GM21360 (cell line): ENCODE results near the gene KLK15.
A peak's percentile ranks its signal among the peaks of the same experiment; 100 is the strongest.

Experiments
- ATAC-seq: cut with Tn5 transposase; IDR thresholded peaks from one replicate; pipeline ENCODE4 v1.9.1; 2021; ENCODE audit warnings: mild to moderate bottlenecking, moderate library complexity; ENCODE audit not compliant: unreplicated experiment

The KLK15 gene

GRCh38 chr19:50844296-50844935, 11.0 kb upstream of the KLK15 start:
- no peak for ATAC-seq

GRCh38 chr19:50843701-50844221, 10.4 kb upstream of the KLK15 start:
- ATAC-seq: no peak

- ATAC-seq: no peak
Observed at GRCh38 chr19:50843205-50843604, 9.8 kb upstream of the KLK15 start.

GRCh38 chr19:50842130-50842529, 8.8 kb upstream of the KLK15 start:
- no peak for ATAC-seq

- no peak for ATAC-seq
Observed at GRCh38 chr19:50839712-50840655, 6.6 kb upstream of the KLK15 start.

- ATAC-seq: no peak
Observed at GRCh38 chr19:50838239-50838638, 4.9 kb upstream of the KLK15 start.

GRCh38 chr19:50837300-50837699, 3.9 kb upstream of the KLK15 start:
- no peak for ATAC-seq

- no peak for ATAC-seq
Observed at GRCh38 chr19:50836543-50837195, 3.3 kb upstream of the KLK15 start.

GRCh38 chr19:50835785-50836542, 2.6 kb upstream of the KLK15 start:
- ATAC-seq: peak; percentile 81

GRCh38 chr19:50835103-50835784, 1.9 kb upstream of the KLK15 start:
- ATAC-seq: no peak

- no peak for ATAC-seq
Observed at GRCh38 chr19:50833802-50834167, 411 bp upstream of the KLK15 start.

- no peak for ATAC-seq
Observed at GRCh38 chr19:50832666-50833065, 708 bp downstream of the KLK15 start.

GRCh38 chr19:50831026-50831396, 2.4 kb downstream of the KLK15 start:
- ATAC-seq: no peak

- ATAC-seq: no peak
Observed at GRCh38 chr19:50830266-50831025, 2.9 kb downstream of the KLK15 start.

GRCh38 chr19:50829801-50830200, 3.6 kb downstream of the KLK15 start:
- ATAC-seq: no peak

- no peak for ATAC-seq
Observed at GRCh38 chr19:50827476-50827875, 5.9 kb downstream of the KLK15 start.

- no peak for ATAC-seq
Observed at GRCh38 chr19:50826492-50827240, 6.7 kb downstream of the KLK15 start.

- ATAC-seq: no peak
Observed at GRCh38 chr19:50823389-50824042, 9.9 kb downstream of the KLK15 start, which contains the start of gene KLK1. KLK1 (minus strand) TSS chr19:50823787; CDS start chr19:50823748, 39 bp downstream.
